IPS-NIHi11 (cell line): ENCODE results near the gene SIVA1.

Source experiments
- DNase-seq: peaks from one replicate; pipeline ENCODE4 v3.0.0; 2012; ENCODE audit warnings: mixed read lengths, low spot score

SIVA1 gene

DNA sequence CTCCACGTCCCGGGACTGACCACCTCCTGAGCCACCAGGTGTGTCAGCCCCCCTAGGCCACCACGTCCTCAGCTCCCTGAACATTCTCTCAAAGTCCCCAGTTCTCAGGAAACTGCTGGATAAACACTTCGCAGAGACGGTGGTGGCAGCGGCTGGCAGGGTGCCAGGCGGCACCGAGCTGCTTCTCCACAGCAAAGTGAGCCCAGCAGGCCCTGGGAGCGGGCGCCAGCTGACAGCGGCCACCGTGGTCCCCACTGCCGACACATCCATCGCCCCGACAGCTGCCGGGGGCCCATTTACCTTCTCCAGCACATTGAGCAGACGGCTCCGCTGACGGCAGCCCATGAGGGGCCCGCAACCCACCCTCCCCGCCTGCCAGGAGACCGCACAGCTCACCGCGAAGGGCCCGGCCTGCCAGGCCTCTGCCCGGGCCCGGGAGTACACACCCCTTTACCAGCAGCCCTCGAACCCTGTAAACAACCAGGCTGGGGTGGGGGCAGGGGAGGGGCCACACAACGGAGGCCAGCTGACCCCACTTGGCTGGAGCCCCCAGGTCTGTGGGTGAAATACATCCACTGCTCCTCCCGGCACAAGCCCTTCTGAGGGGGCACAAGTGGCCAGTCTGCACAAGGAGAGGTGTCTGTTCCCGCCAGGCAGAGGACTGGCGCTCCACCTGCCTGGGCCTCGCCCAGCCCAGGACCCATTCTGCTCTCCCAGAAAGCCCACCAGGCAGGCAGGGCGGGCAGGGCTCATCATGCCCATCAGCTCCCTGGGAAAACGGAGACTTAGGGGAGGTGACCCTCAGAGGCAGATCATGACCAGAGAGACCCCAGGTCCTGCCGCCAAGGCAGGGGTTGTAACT, 32.1 kb downstream of the SIVA1 start:
- no peak for DNase-seq

DNA sequence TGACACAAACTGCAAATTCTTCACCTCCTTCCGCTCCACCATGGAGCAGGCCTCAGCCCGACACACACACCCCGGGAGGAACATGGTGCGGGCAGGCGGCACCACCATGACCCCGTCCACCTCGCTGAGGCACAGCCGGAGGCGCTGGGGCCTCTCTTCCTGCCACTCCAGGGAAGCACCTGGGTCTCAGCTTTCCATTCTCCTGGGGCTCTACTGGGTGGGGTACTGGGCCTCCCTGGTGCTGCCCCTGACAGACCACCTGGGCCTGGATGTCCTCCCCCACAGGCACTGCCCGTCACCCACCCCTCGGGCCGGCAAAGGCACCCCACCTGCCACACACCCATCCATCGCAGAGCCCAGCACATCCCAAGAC, 32.7 kb downstream of the SIVA1 start:
- no peak for DNase-seq

GRCh38 chr14:104786091-104786586, 33.2 kb downstream of the SIVA1 start:
- DNase-seq = no peak

- DNase-seq = no peak
Measured at GRCh38 chr14:104786726-104787675, 34.1 kb downstream of the SIVA1 start.

- DNase-seq = no peak
Measured at GRCh38 chr14:104787736-104788135, 34.8 kb downstream of the SIVA1 start.

DNA sequence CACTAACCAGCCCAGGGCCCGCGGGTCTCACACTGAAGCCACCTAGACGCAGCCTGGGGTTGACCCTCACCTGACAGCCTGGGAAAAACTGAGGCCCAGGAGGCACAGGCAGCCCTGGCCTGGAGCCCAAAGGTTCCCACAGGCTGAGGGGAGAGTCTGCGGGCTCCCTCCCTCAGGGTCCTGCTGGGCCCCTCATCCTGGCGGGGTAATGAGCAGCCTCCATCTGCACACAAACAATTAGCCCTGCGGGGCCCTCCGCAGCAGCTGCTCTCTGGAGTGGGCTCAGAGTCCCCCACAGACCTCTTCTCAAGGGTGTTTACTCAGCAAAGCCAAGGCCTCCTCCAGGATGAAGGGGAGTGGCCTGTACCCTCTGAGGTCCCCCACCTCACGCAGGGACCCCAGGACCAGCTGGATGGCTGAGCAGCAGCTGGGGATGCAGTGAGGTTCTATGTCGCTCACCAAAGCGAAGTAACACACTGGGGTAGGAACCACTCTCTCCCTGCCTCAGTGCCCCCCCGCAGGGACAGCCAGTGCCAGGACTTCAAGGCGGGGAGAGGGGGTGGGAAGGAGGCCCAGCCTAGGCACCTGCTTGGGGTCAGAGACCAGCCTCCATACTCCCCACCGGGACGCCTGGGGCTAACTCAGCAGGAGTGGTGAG, 35.3 kb downstream of the SIVA1 start:
- no peak for DNase-seq

DNA sequence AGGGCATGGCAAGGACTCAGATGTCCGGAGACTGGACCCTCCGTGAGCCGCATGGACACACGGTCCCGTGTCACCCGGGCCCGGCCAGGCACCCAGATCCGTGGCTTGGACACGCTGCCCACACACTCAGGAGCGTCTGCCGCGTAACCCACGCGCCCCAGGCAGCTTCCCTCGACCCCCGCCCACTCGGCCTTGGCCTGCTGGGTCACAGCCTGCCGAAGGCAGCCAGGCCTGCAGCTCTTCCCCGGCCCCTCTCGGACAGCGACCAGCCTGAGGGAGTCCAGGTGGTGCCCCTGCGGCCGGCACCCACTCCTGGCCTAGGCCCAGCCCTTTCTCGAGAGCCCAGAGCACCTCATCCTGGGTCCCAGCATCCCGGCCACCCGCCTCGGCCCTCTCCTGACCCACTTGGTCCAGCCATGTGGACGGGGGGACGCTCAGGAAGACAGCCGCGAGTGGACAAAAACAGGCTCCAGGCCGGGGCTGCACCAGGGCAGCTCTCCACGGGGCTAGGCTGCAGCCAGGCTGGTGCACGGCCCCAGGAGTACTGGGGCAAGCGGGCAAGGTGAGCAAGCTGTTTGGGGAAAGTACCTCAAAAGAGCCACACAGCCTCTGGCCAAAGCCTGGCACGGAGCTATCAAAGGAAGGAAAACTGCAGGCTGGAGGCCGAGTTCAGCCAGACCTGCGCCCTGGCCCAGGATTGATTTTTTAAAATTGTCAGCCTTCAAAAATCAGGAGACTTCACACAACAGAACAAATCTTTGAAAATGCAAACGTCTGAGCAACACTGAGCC, 36.1 kb downstream of the SIVA1 start:
- no peak for DNase-seq

DNA sequence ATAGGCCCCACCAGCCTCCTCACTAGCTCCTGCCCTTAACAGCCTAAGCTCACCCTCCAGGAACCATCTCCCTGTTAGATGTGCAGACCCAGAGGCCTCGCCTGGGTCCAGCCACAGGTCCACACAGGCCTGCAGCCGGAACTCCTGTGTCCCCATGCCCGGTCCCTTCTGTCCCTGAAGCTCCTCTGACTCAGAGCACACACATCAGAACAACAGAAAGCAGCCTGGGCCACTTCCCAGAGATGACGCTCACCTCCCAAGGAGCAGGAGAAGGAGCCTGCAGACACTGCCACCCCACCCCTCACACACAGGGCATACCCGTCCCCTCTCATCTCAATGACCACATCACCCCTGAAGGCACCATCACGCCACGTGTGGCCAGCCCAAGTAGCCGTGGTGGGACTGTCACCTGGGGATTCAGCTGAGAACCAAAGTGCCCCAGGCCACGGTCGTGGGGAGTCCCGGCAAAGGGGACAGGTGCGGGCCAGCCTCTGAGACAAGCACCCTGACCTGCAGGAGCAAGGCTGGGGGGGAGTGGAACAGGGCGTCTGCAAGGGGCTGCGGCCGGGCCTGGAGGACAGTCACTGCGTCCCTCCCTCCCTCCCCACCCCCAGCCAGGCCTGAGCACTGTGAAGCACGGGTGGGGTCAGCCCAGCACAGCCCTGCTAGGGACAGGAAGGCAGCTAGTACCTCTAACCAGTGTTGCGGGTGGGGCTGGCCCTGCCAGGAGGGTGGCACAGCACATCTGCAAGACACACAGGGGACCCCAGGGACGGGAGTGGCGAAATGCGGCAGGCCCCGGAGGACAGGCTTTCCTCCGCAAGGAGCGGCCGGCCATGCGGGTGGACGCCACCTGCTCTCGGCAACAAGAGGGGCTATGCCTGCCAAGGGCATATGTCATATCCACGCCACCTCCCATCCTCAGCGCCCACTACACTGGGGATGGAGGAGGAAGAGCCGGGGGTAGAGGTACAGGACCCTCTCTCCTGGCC, 37.1 kb downstream of the SIVA1 start:
- DNase-seq = no peak

- no peak for DNase-seq
Measured at GRCh38 chr14:104791425-104791824, 38.5 kb downstream of the SIVA1 start.

DNA sequence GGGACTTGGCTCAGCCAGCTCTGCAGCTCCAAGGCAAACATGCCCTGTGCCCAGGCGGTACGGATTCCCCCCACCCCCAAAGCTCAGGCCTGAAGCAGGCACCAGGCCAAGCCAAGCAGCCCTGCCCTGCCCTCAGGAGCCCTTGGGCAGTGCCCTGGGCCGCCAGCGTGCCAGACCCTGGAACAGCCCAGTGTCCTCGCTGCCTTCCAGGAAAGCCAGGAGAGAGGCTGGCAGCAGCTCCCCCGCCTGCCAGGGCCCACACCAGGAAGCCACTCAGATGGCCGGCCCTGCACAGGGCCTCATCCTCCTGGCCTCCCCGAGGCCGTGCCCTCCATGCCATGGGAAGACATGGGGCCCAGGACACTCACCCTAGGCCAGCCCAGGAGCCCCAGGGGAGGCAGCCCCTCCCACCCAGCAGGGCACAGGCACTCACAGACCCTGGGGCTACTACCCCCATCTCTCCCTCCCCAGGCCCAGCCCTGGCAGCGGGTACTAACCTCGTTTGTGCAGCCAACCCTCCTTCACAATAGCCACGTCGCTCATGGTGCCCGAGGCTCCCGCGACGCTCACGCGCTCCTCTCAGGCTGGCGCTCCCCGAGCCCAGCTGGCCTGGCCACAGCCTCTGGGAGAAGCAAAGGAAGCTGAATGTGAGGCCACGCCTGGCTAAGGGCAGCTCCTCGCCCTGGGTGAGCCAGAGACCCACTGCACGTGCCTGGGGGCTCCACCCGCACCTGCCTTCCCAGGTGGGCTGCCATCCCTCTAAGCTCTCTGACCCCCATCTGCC, 39.3 kb downstream of the SIVA1 start:
- DNase-seq = no peak

- no peak for DNase-seq
Measured at GRCh38 chr14:104792945-104793702, 40.2 kb downstream of the SIVA1 start.

- DNase-seq = no peak
Measured at GRCh38 chr14:104793703-104793959, 40.7 kb downstream of the SIVA1 start.

DNA sequence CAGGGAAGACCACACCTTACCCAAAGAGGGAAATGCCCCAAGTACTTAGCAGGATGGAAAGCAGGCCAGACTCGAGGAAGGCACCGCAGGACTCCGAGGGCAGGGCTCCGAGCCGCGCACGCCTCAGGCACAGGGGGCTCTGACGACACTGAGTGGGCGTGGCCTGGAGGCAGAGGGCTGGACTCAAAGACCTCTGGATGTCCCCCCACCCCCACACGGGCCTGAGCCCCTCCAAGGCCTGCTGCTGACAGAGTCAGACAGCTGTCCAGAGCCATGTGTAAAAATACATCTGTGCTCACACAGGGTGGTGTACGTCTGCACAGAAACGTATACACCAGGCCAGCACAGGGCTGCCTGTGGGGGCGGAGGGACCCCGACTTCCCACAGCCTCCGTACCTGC, 41.2 kb downstream of the SIVA1 start:
- DNase-seq = peak; percentile 94

- DNase-seq = no peak
Measured at GRCh38 chr14:104794631-104794992, 41.7 kb downstream of the SIVA1 start.

DNA sequence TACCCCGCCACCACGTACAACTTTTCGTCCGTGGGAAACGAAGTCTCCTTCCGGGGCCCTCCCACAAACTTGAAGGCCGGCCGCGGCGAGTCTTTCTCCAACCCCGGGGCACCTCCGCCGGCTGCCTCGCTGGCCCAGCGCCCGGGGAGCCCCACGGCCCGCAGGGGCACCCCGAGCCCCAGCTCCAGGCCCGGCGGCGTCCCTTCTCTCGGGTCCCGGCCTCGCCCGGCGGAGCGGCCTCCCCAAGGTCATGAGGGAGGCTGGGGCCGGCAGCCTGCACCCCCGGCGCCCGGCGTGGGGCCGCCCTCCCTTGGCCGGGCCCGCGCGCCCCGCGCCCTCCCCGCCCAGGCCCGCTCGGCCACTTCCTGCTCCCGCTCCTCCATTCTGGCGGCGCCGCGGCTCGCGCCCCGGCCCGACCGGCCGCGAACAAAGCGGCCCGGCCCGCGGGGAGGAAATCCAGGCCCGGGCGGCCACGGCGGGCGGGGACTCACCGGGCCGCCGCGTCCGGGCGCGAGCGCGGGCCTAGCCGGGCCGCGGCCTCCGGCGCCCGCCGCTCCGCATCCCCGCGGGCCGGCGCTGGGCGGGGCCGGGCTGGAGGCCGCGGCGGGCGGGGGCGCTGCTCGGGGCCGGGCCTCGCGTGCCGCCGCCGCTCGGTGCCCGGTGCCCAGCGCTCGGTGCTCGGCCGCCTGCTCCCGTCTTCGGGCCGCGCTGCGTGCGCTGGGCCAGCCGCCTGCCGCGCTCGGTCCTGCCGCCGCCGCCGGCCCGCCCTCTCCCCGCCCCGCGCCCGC, 42.2 kb downstream of the SIVA1 start, which contains the start of gene AKT1:
Gene AKT1, minus strand, starts transcription at position 756 of the 788 bp plus-strand sequence. CDS start 3,105 bp downstream, outside the sequence.
- peak; percentile 76 for DNase-seq

- peak; percentile 88 for DNase-seq
Measured at GRCh38 chr14:104795781-104796686, 43.1 kb downstream of the SIVA1 start.

- no peak for DNase-seq
Measured at GRCh38 chr14:104796687-104797081, 43.7 kb downstream of the SIVA1 start.
